EL (cell line): ENCODE data around the gene PACSIN2.
"Not testable (repeated sequence)": the region's sequence is repeated elsewhere in the genome, so short reads cannot be mapped to it uniquely, and the experiment has no call there.

ENCODE experiments used
- DNase-seq: peaks from one replicate; pipeline ENCODE4 v3.0.0-alpha.2; 2016

Gene PACSIN2, protein sequence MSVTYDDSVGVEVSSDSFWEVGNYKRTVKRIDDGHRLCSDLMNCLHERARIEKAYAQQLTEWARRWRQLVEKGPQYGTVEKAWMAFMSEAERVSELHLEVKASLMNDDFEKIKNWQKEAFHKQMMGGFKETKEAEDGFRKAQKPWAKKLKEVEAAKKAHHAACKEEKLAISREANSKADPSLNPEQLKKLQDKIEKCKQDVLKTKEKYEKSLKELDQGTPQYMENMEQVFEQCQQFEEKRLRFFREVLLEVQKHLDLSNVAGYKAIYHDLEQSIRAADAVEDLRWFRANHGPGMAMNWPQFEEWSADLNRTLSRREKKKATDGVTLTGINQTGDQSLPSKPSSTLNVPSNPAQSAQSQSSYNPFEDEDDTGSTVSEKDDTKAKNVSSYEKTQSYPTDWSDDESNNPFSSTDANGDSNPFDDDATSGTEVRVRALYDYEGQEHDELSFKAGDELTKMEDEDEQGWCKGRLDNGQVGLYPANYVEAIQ

DNA sequence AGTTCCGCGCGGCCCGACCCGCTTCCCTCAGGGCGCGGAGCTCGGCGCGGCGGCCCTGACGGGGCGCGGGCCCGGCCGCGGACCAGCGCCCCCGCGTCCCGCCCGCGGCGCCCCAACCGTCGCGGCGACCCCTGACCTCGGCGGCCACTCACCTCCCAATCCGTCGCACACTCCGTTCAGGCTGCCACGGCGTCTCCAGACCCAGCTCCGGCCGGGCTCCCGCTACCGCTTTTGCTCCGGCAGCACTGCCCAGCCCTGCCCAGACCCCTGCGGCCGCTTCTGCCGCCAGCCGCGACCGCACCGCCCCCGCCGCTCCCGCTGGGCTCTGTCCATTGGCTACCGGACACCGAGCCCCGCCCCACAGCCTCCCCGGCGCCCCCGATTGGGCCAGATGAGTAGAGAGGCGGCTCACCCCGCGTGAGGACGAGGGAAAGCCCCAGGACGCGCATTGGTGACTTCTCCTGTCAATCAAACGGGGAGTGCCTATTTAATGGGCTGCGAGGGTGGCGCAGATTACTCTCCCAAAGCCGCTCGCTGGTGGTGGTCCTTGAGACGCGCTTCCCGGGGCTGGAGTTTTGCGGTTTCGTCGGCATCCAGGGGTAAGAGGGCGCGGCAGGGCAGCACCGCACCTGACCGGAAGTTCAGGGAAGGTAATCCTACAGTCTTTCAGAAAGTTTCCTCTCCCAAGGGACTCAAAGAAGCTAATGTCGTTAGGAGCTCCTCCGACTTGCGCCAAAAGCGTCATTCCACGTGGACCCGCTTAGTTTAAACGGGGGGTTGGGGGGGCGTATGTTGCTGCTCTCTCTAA lies at the start of gene PACSIN2:
PACSIN2 (minus strand) TSS at position 281 of the 808 bp plus-strand sequence. CDS start 103,069 bp downstream, outside the sequence.
- peak; percentile 99 for DNase-seq

GRCh38 chr22:43060183-43060582 lies 45.2 kb upstream of the PACSIN2 start:
- peak; percentile 21 for DNase-seq

DNA sequence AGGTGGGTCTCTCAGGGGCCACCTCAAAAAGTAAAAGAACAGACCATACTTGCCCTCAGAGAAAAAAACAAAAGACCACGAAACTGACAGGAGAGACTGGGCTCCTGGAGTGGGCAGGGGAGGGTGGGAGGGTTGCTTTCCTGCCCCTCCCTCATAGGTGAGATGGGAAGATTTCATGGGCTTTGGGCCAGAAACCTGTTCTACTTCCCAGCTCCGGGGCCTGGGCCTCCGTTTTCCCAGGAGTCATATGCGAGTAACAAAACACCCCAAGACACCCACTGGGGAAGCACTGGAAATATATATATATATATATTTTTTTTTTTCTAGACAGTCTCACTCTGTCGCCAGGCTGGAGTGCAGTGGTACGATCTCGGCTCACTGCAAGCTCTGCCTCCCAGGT lies 42.7 kb upstream of the PACSIN2 start:
- no peak for DNase-seq

GRCh38 chr22:43053176-43053575 lies 38.2 kb upstream of the PACSIN2 start:
- no peak for DNase-seq

DNA sequence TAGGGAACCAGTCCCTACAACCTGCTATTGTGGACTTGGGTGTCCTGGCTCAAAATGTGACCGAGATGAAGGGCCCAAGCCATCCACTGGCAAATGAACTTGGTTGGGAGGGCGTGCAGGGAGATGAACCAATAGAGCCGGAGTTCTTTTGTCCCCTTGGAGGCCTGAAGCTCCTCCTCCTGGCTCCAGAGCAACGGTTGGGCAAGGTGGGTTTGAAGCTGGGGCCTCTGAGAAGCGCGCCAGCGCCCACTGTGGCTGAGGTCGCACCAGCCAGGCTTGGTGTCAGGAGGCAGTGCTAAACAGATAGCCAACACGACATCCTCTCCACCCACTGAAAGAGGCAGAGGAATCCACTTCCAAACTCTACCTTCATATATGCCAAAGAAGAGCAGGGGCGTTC lies 36.0 kb upstream of the PACSIN2 start:
- no peak for DNase-seq

- no peak for DNase-seq
Observed at GRCh38 chr22:43047605-43048004, 32.7 kb upstream of the PACSIN2 start.

- no peak for DNase-seq
Observed at GRCh38 chr22:43044290-43044712, 29.4 kb upstream of the PACSIN2 start.

- DNase-seq: no peak
Observed at GRCh38 chr22:43042101-43042780, 27.3 kb upstream of the PACSIN2 start.

GRCh38 chr22:43039800-43040199 lies 24.9 kb upstream of the PACSIN2 start:
- DNase-seq: no peak

DNA sequence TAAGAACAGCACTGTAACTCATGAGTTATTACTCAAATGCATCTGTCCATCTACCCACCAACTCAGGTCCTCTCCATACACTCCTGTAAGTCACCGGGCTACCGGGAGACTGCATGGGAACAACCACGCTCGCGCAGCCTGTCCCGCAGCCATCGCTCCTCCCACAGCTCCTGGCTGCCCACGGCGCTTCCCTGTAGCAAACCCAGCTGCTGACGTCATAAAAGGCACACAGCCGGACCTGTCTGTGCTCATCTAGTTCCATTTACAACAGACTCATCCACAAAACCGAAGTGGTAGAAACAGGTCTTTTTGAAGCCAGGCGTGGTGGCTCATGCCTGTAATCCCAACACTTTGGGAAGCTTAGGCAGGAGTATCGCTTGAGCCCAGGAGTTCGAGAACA lies 23.4 kb upstream of the PACSIN2 start:
- no peak for DNase-seq

- peak; percentile 65 for DNase-seq
Observed at GRCh38 chr22:43036282-43036829, 21.4 kb upstream of the PACSIN2 start.

DNA sequence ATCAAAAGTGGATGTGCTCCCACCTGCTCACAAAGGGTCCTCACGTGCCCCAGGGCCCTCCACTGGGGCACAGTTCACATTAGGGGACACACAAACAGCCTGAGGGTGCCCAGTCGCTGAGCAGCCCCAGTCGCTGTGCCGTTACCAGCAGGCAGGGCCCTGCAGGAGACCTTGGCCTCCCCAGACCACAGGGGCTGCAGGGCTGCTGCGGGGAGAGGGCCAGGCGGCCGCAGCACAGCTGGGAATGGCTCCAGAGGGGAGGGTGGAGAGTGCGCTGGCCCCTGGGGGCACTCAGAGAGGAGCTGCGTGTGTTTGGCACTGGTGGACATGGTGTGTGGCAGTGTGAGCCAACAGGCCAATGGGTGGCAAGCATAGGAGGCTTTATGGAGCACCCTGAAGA lies 20.3 kb upstream of the PACSIN2 start:
- no peak for DNase-seq

DNA sequence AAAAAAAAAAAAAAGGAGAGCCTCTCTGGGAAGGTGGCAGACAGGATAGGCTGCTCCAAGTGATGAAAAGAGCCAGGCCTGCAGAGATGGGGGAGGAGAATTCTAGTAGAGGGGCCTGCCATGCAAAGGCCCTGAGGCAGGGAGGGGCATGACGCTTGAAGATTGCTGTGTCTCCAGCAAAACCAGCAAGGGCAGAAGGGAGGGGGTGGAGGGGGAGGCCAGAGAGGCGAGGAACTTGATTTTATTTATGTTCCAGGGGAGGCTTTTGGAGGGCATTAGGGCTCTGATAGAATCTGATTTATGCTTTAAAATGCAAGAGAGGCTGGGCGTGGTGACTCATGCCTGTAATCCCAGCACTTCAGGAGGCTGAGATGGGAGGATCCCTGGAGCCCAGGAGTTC lies 16.7 kb upstream of the PACSIN2 start:
- peak; percentile 45 for DNase-seq

- DNase-seq: no peak
Observed at GRCh38 chr22:43018615-43019014, 3.7 kb upstream of the PACSIN2 start.

GRCh38 chr22:43017525-43018460 lies 2.8 kb upstream of the PACSIN2 start:
- DNase-seq: no peak

- not testable (repeated sequence) for DNase-seq
Observed at GRCh38 chr22:43016150-43016549, 1.2 kb upstream of the PACSIN2 start.

GRCh38 chr22:43015677-43016042 lies 711 bp upstream of the PACSIN2 start:
- DNase-seq: no peak

GRCh38 chr22:43014316-43014868 lies 557 bp downstream of the PACSIN2 start:
- peak; percentile 56 for DNase-seq

GRCh38 chr22:43013355-43014315 lies 1.3 kb downstream of the PACSIN2 start:
- DNase-seq: no peak

GRCh38 chr22:43012390-43012789 lies 2.6 kb downstream of the PACSIN2 start:
- DNase-seq: no peak
